ENCODE data around the gene PHKB. TPM values are rescaled to one million over a fixed set of nuclear protein-coding genes. Genes with fewer than 3 reads are reported as not detected.

Gene PHKB
- total RNA-seq, 1 donor from 2014 or later = 44.5 TPM

GRCh38 chr16:47600376-47600775 is 139.2 kb downstream of the PHKB start:
- no peak for TF ChIP-seq CTCF (IDR thresholded peaks at IDR 0.05; ENCODE audit: insufficient read depth, low read length, severe bottlenecking)
- FAIRE-seq = no peak

GRCh38 chr16:47604306-47604705 is 143.2 kb downstream of the PHKB start:
- no peaks in the 10 kb centered on the region for H3K27me3 ChIP-seq (ENCODE audit: control insufficient read depth, insufficient read depth, low read length)
- no peak overlapping the region for H3K4me3 ChIP-seq (ENCODE audit: low read depth, low read length)
- no peak for TF ChIP-seq CTCF (IDR thresholded peaks at IDR 0.05; ENCODE audit: insufficient read depth, low read length, severe bottlenecking)
- no peaks in the 10 kb centered on the region for H3K36me3 ChIP-seq (ENCODE audit: control insufficient read depth, insufficient read depth, low read length)
- DNase-seq (ENCODE audit: low read depth) (no peak), FAIRE-seq (no peak)

More at GRCh38 chr16:47600376-47600775, 139.2 kb downstream of the PHKB start:
- H3K4me3 ChIP-seq (ENCODE audit: low read depth, low read length) = no peak overlapping the region
- H3K27me3 ChIP-seq (ENCODE audit: control insufficient read depth, insufficient read depth, low read length) = no peaks in the 10 kb centered on the region
- no peak for DNase-seq (ENCODE audit: low read depth)
- no peaks in the 10 kb centered on the region for H3K36me3 ChIP-seq (ENCODE audit: control insufficient read depth, insufficient read depth, low read length)

- no peak for TF ChIP-seq CTCF (IDR thresholded peaks at IDR 0.05; ENCODE audit: insufficient read depth, low read length, severe bottlenecking)
- Histone ChIP-seq H3K27me3 (ENCODE audit: control insufficient read depth, insufficient read depth, low read length) (no peaks in the 10 kb centered on the region), H3K4me3 (ENCODE audit: low read depth, low read length) (no peak overlapping the region), H3K36me3 (ENCODE audit: control insufficient read depth, insufficient read depth, low read length) (peaks cover 1% of the 10 kb centered on the region)
- FAIRE-seq (no peak), DNase-seq (ENCODE audit: low read depth) (no peak)
Observed at GRCh38 chr16:47611042-47611441, 149.9 kb downstream of the PHKB start.

GRCh38 chr16:47611848-47612493 is 150.8 kb downstream of the PHKB start:
- no peaks in the 10 kb centered on the region for H3K27me3 ChIP-seq (ENCODE audit: control insufficient read depth, insufficient read depth, low read length)
- DNase-seq (ENCODE audit: low read depth) (no peak), FAIRE-seq (no peak)
- no peak for TF ChIP-seq CTCF (IDR thresholded peaks at IDR 0.05; ENCODE audit: insufficient read depth, low read length, severe bottlenecking)
- H3K4me3 ChIP-seq (ENCODE audit: low read depth, low read length) = no peak overlapping the region
- H3K36me3 ChIP-seq (ENCODE audit: control insufficient read depth, insufficient read depth, low read length) = peaks cover 1% of the 10 kb centered on the region

GRCh38 chr16:47612711-47613110 is 151.6 kb downstream of the PHKB start:
- H3K4me3 ChIP-seq (ENCODE audit: low read depth, low read length) = no peak overlapping the region
- DNase-seq (ENCODE audit: low read depth) (peak; percentile 75), FAIRE-seq (no peak)
- H3K27me3 ChIP-seq (ENCODE audit: control insufficient read depth, insufficient read depth, low read length) = no peaks in the 10 kb centered on the region
- TF ChIP-seq CTCF (IDR thresholded peaks at IDR 0.05; ENCODE audit: insufficient read depth, low read length, severe bottlenecking) = no peak
- peaks cover 1% of the 10 kb centered on the region for H3K36me3 ChIP-seq (ENCODE audit: control insufficient read depth, insufficient read depth, low read length)

- DNase-seq (ENCODE audit: low read depth) = no peak
- peak; percentile 47 for FAIRE-seq
- TF ChIP-seq CTCF (IDR thresholded peaks at IDR 0.05; ENCODE audit: insufficient read depth, low read length, severe bottlenecking) = no peak
- peaks cover 1% of the 10 kb centered on the region for H3K36me3 ChIP-seq (ENCODE audit: control insufficient read depth, insufficient read depth, low read length)
- no peaks in the 10 kb centered on the region for H3K27me3 ChIP-seq (ENCODE audit: control insufficient read depth, insufficient read depth, low read length)
- H3K4me3 ChIP-seq (ENCODE audit: low read depth, low read length) = no peak overlapping the region
Observed at GRCh38 chr16:47613251-47613650, 152.1 kb downstream of the PHKB start.
